ENCODE results near the gene DUOX2.
A peak's percentile ranks its signal among the peaks of the same experiment; 100 is the strongest.

DUOX2 gene

GRCh38 chr15:45114076-45114750, at the start of gene DUOX2, which contains the start of gene DUOXA2:
DUOX2 (minus strand) TSS chr15:45114172; CDS start chr15:45113411, 761 bp downstream.
DUOXA2 (plus strand) TSS chr15:45114326; CDS start chr15:45114606, 280 bp downstream.
- no peak for DNase-seq (ENCODE audit: low spot score)

GRCh38 chr15:45163508-45163856, 49.5 kb upstream of the DUOX2 start:
- DNase-seq (ENCODE audit: low spot score) = no peak

- peak; percentile 87 for DNase-seq (ENCODE audit: low spot score)
These were observed 49.0 kb upstream of the DUOX2 start for GRCh38 chr15:45162771-45163507.

DNA sequence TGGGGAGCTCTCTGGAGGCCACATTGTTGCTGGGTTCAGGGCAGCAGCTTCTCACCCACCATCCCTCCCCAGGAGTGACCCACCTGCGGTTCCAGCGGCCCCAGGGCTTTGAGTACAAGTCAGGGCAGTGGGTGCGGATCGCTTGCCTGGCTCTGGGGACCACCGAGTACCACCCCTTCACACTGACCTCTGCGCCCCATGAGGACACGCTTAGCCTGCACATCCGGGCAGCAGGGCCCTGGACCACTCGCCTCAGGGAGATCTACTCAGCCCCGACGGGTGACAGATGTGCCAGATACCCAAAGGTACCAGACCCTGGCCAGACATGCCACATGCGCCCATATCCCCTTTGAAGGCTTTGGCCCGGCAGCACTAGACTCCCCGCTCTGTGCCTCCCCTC, 47.7 kb upstream of the DUOX2 start:
- DNase-seq (ENCODE audit: low spot score) = no peak

DNA sequence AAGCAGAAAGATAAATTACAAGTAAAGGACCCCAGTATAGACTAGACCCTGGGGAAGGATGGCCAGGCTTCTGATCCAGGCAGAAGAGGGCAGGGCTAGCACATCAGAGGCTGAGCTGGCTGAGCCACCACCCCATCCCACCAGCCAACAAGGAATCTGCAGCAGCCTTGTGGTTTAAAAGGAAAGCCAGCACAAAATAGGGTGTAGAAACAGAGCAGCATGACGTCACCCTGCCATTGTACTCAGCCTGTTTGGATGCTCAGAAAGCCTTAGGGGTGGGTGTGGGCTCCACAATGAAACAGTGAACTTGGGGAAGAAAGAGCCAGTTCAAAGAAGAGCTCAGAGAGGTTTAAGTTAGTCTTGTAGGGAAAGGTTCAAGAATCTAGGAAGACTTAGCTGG, 44.0 kb upstream of the DUOX2 start:
- DNase-seq (ENCODE audit: low spot score) = peak; percentile 89

GRCh38 chr15:45156744-45157455, 42.9 kb upstream of the DUOX2 start:
- DNase-seq (ENCODE audit: low spot score) = no peak

- DNase-seq (ENCODE audit: low spot score) = no peak
These were observed 41.8 kb upstream of the DUOX2 start for GRCh38 chr15:45155739-45156138.

DNA sequence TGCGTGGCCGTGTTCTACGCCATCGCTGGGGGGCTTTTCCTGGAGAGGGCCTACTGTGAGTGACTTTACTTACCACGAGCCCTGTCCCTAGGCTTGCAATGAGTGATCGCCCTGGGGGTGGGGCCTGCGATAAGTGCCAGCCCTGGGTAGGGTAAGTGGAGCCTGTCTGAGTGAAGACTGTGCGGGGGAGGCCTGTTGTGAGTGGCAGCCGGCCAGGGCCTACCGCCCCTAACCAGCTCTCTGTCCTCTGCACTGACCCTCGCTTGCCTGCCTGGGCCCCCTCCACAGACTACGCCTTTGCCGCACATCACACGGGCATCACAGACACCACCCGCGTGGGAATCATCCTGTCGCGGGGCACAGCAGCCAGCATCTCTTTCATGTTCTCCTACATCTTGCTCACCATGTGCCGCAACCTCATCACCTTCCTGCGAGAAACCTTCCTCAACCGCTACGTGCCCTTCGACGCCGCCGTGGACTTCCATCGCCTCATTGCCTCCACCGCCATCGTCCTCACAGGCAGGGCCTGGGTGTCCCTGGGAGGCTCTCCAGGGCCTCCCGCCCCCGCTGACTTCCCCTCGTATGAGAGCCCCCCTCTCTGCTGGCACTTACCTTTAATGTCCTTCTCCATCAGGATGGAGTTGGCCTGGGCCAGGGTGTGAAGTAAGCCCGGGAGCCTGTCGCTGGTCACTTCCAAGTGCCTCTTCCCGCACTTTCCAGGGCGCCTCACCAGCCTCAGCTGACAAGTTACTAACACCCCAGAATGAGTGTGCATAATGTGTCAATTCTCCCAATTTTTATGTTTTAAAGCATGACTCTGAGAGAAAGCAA, 38.2 kb upstream of the DUOX2 start:
- DNase-seq (ENCODE audit: low spot score) = no peak

- no peak for DNase-seq (ENCODE audit: low spot score)
These were observed 37.0 kb upstream of the DUOX2 start for GRCh38 chr15:45150997-45151396.

GRCh38 chr15:45150481-45150880, 36.5 kb upstream of the DUOX2 start:
- no peak for DNase-seq (ENCODE audit: low spot score)

DNA sequence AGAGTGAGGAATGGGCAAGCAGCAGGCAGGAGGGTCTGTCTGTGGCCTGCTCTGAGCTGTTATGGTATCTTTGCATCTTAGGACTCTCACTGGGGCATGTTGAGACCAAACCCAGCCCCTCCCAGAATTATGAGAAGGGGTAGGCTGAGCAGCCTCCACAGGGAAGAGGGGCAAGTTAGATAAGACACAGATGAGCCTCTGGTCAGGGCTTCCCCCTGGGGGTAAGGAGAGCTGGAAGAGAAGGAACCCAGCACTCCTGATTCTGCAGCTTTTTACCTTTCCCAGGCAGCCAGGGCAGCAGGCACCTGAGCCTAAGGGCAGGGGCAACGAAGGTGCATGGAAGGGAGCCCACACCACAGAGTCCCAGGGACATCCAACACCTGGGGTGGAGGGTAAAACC, 35.1 kb upstream of the DUOX2 start:
- DNase-seq (ENCODE audit: low spot score) = no peak

GRCh38 chr15:45148076-45149059, 34.4 kb upstream of the DUOX2 start:
- DNase-seq (ENCODE audit: low spot score) = no peak

DNA sequence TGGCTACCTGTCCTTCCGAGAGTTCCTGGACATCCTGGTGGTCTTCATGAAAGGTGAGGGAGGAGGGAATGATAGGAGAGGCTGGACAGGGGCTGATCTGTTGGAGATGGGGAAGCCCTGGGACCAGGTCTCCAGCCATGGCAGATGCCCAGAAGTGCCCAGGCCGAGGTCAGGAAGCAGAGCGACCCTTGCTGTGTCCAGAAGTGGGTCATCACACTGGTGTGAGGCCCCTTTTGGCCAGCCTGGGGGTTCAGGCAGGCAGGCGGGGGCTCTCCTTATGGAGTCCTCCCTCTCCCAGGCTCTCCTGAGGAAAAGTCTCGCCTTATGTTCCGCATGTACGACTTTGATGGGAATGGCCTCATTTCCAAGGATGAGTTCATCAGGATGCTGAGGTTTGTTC, 33.6 kb upstream of the DUOX2 start:
- no peak for DNase-seq (ENCODE audit: low spot score)

DNA sequence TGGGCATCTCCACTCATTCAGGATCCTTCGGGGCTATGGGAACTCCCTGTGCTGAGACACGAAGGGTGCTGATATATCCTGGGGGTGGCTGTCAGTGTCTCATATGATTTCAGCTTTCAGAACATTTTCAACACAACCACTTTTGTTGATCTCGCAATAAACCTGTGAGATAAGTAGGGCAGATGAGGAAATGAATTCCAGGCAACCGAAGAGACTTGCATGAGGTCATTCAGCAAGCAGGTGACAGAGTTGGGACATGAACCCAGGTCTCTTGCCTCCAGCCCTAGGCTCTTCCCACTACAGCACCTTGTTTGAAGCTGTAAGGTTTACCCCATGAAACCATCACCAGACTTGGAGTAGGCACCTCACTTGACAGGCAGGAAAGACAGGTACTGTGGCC, 32.4 kb upstream of the DUOX2 start:
- no peak for DNase-seq (ENCODE audit: low spot score)

GRCh38 chr15:45144775-45145174, 30.8 kb upstream of the DUOX2 start:
- no peak for DNase-seq (ENCODE audit: low spot score)

GRCh38 chr15:45143946-45144345, 30.0 kb upstream of the DUOX2 start:
- DNase-seq (ENCODE audit: low spot score) = no peak

GRCh38 chr15:45143056-45143455, 29.1 kb upstream of the DUOX2 start:
- DNase-seq (ENCODE audit: low spot score) = no peak

DNA sequence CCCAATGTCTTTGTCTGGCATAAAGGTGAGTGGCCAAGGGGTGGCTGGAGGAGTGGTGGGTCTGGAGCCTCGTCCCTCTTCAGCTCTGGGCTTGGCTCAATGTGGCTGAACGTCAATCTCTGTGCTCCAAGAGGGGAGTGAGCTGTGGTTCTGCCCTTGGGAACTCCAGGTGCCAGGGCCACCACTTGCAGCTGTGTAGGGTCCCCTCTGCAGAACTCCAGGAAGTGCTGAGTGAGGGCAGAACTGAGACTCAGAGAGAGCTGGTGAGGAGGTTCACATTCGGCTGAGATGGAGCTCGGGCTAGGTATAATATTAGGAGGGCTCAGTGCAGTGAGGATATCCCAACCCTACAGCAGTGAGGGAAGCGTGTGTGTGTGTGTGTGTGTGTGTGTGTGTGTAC, 27.4 kb upstream of the DUOX2 start:
- DNase-seq (ENCODE audit: low spot score) = no peak

GRCh38 chr15:45140557-45141250, 26.7 kb upstream of the DUOX2 start:
- DNase-seq (ENCODE audit: low spot score) = no peak

- no peak for DNase-seq (ENCODE audit: low spot score)
These were observed 25.8 kb upstream of the DUOX2 start for GRCh38 chr15:45139770-45140169.

All from pons (tissue), 1 donor.